ENCODE results near the gene FAM171A2. TPM values are rescaled to one million over a fixed set of nuclear protein-coding genes. Genes with fewer than 3 reads are reported as not detected.
A peak's percentile ranks its signal among the peaks of the same experiment; 100 is the strongest.

FAM171A2 gene
- total and polyA plus RNA-seq, 2 of the 4 experiments (the other 2 are of a cell fraction) = 3.2 to 5.9 TPM

GRCh38 chr17:44386182-44386525 lies 22.5 kb upstream of the FAM171A2 start:
- dilution Hi-C loops (cut with HindIII; ENCODE audit: low sequenced_read_pairs, unreplicated experiment) (no loop called here), intact Hi-C loops (cut with micrococcal nuclease) (no loop called here), in situ Hi-C loops (cut with MboI; ENCODE audit: low sequenced_read_pairs) (no loop called here)
- no peak overlapping the region for H3K18ac ChIP-seq (ENCODE audit: low read depth, low read length)
- H4K20me1 ChIP-seq (ENCODE audit: insufficient read depth, low read length) = 0 out of 2 replicates have a peak, but pooled peaks cover 3% of the 10 kb centered on the region
- H2BK5ac ChIP-seq (ENCODE audit: low read depth, low read length, poor library complexity, severe bottlenecking) = no peak overlapping the region
- no peak overlapping the region for H3K4ac ChIP-seq (ENCODE audit: low read depth, low read length)
- BruUV-seq (replicated peaks) = no TSS peak
- H4K8ac ChIP-seq (ENCODE audit: low read depth in 2 of 2, low read length in 2 of 2) = no peak overlapping the region; a peak in 1 of 4 replicates
- no peak for ATAC-seq (ENCODE audit: low read depth)
- peaks cover 2% of the 10 kb centered on the region; the same call in 1 of the 2 replicates for H3K4me1 ChIP-seq (ENCODE audit: control insufficient read depth, insufficient read depth, low read length)
- H2BK20ac ChIP-seq (ENCODE audit: low read depth, low read length) = no peak overlapping the region
- TF ChIP-seq FOS (IDR thresholded peaks at IDR 0.05; ENCODE audit: low read depth, low read length) (no peak), BHLHE40 (IDR thresholded peaks at IDR 0.05; ENCODE audit: low read depth, low read length) (no peak), CTCF (conservative IDR thresholded peaks at IDR 0.05; ENCODE audit: low read depth, low read length) (no peak), ELK1 (IDR thresholded peaks at IDR 0.05; ENCODE audit: borderline replicate concordance, low read depth, low read length) (no peak), MAFK (IDR thresholded peaks at IDR 0.05; ENCODE audit: low read depth, low read length) (no peak), SMC3 (IDR thresholded peaks at IDR 0.05; ENCODE audit: low read depth, low read length) (no peak), RCOR1 (IDR thresholded peaks at IDR 0.05; ENCODE audit: insufficient replicate concordance, low read length) (no peak), NFE2L2 (IDR thresholded peaks at IDR 0.05; ENCODE audit: low read depth, low read length) (no peak)
- H3K27ac ChIP-seq (ENCODE audit: insufficient read depth, low read length) = no peak overlapping the region
- H2AK9ac ChIP-seq (replicated peaks; ENCODE audit: low read depth, low read length, poor library complexity) = no peak overlapping the region
- H3K9ac ChIP-seq (ENCODE audit: low read depth, low read length) = no peak overlapping the region
- H4K91ac ChIP-seq (ENCODE audit: insufficient read depth, low read depth, low read length) = no peak overlapping the region
- 0 out of 2 replicates have a peak overlapping the region, but pooled peaks have one; percentile 56 for H3K23ac ChIP-seq (ENCODE audit: low read depth, low read length)
- WGBS, 2 experiments (ENCODE audit: extremely low coverage in 2 of 2, insufficient read length in 1 of 2) = no CpG with 5 or more reads among the region's 10 CpGs
- DNase-seq = no peak
- no peak overlapping the region for H2BK15ac ChIP-seq (ENCODE audit: low read depth, low read length)
- no peak overlapping the region for H3K56ac ChIP-seq (ENCODE audit: extremely low read depth, insufficient read depth, low read length)
- peaks cover 26% of the 10 kb centered on the region for H3K27me3 ChIP-seq (ENCODE audit: control insufficient read depth, insufficient read depth, low read length)
- no peak overlapping the region for H4K5ac ChIP-seq (ENCODE audit: low read depth, low read length)
- H3K9me3 ChIP-seq (ENCODE audit: control insufficient read depth, insufficient read depth, low read length) = no peaks in the 10 kb centered on the region; the same call in 1 of the 2 replicates
- no peak overlapping the region for H3K4me3 ChIP-seq (ENCODE audit: insufficient read depth, low read depth, low read length)
- POLR2A ChIA-PET (ENCODE audit: unreplicated experiment) = no interaction called here
- no peak overlapping the region for H3K14ac ChIP-seq (replicated peaks; ENCODE audit: low read depth, low read length)
- no peaks in the 10 kb centered on the region for H3K79me1 ChIP-seq (ENCODE audit: low read depth in 1 of 2, low read length in 2 of 2)
- no peaks in the 10 kb centered on the region for H3K36me3 ChIP-seq (ENCODE audit: control insufficient read depth, insufficient read depth, low read length)
- H3K9me1 ChIP-seq (ENCODE audit: insufficient read depth, low read length) = no peaks in the 10 kb centered on the region
- H2AK5ac ChIP-seq (ENCODE audit: low read depth, low read length) = no peak overlapping the region
- peak overlapping the region; percentile 82 for H2AFZ ChIP-seq (replicated peaks; ENCODE audit: low read length, poor library complexity)
- H2BK120ac ChIP-seq (ENCODE audit: low read depth, low read length) = no peak overlapping the region
- no peak overlapping the region for H3K4me2 ChIP-seq (ENCODE audit: low read depth, low read length)
- CTCF ChIA-PET = no interaction called here

Data from IMR-90 (cell line).